AG04450 (cell line): ENCODE results near the gene KRT39. TPM values are rescaled to one million over a fixed set of nuclear protein-coding genes. Genes with fewer than 3 reads are reported as not detected.

Experiments
- CTCF ChIA-PET: fragments of 300-600, 350-600 bp; formaldehyde crosslinking; extraction: SDS; loops from one replicate; lab custom pipeline; 2022; ENCODE audit warnings: antibody characterized with exemption, inconsistent platforms; lab: Charles Lee
- POLR2A ChIA-PET: fragments of 350-600 bp; formaldehyde crosslinking; extraction: SDS; loops from one replicate; lab custom pipeline; 2021; ENCODE audit warnings: antibody characterized with exemption, inconsistent platforms; lab: Yijun Ruan, JAX
- DNase-seq: peaks from one replicate; pipeline ENCODE4 v3.0.0-alpha.2; 2011; ENCODE audit warnings: low read depth, low spot score
- H3K27ac ChIP-seq: one replicate; pipeline ENCODE4 v1.5.1; 2012; ENCODE audit warnings: low read depth, low read length, control low read depth
- H3K27me3 ChIP-seq: one replicate; pipeline ENCODE4 v1.6.0; 2012; ENCODE audit warnings: low read length; ENCODE audit not compliant: control insufficient read depth, insufficient read depth
- H3K4me3 ChIP-seq: 2 replicates; pipeline ENCODE4 v1.5.1; 2011; ENCODE audit warnings: mild to moderate bottlenecking, low read depth, low read length, control low read depth
- H3K9me3 ChIP-seq: 2 replicates; pipeline ENCODE4 v1.5.1; 2012; ENCODE audit warnings: low read length; ENCODE audit not compliant: control insufficient read depth, insufficient read depth
- CTCF ChIP-seq: IDR thresholded peaks from 2 replicates; pipeline ENCODE4 v1.5.1; 2011; ENCODE audit warnings: low read depth, low read length, control low read depth, inconsistent platforms
- polyA plus RNA-seq: library from polyadenylated mRNA; depleted of rRNA; stranded (reverse); fragments of >200 nt; gene quantifications from 2 replicates; pipeline ENCODE4 v1.2.3, GENCODE V29; 2011

Gene KRT39
- polyA plus RNA-seq, 1 experiment = 0.11 TPM

GRCh38 chr17:40935624-40936023 is 31.1 kb downstream of the KRT39 start:
- Histone ChIP-seq H3K9me3 (peaks cover 5% of the 10 kb centered on the region; the same call in 1 of the 2 replicates), H3K27me3 (no peaks in the 10 kb centered on the region), H3K27ac (no peak overlapping the region), H3K4me3 (no peak overlapping the region)
- no peak for DNase-seq
- CTCF ChIA-PET = no interaction called here
- POLR2A ChIA-PET = no interaction called here
- no peak for TF ChIP-seq CTCF

- Histone ChIP-seq H3K4me3 (no peak overlapping the region), H3K27me3 (no peaks in the 10 kb centered on the region), H3K9me3 (peaks cover 5% of the 10 kb centered on the region; the same call in 1 of the 2 replicates), H3K27ac (no peak overlapping the region)
- TF ChIP-seq CTCF = no peak
- ChIA-PET POLR2A (no interaction called here), CTCF (interaction anchor here (0.6 to 1.7 kb wide), 2 partner anchors 617 to 716 kb away, joined by 8 to 9 read pairs; no protein-coding TSS in a partner anchor)
- no peak for DNase-seq
Observed at GRCh38 chr17:40932608-40933007, 34.1 kb downstream of the KRT39 start.

GRCh38 chr17:40931311-40931710 is 35.4 kb downstream of the KRT39 start:
- CTCF ChIA-PET = no interaction called here
- no peaks in the 10 kb centered on the region for H3K27me3 ChIP-seq

GRCh38 chr17:40926341-40926740 is 40.4 kb downstream of the KRT39 start:
- ChIA-PET CTCF (no interaction called here), POLR2A (interaction anchor here (0.7 kb wide), 1 partner anchor 20 kb away, joined by 3 read pairs; no protein-coding TSS in a partner anchor)
- Histone ChIP-seq H3K27ac (no peak overlapping the region), H3K27me3 (no peaks in the 10 kb centered on the region), H3K9me3 (no peaks in the 10 kb centered on the region), H3K4me3 (no peak overlapping the region)
- no peak for DNase-seq
- TF ChIP-seq CTCF = no peak

More at GRCh38 chr17:40931311-40931710, 35.4 kb downstream of the KRT39 start:
- Histone ChIP-seq H3K4me3 (no peak overlapping the region), H3K9me3 (peaks cover 2% of the 10 kb centered on the region; the same call in 1 of the 2 replicates), H3K27ac (no peak overlapping the region)
- DNase-seq = no peak
- TF ChIP-seq CTCF = no peak
- POLR2A ChIA-PET = no interaction called here

GRCh38 chr17:40922239-40922638 is 44.5 kb downstream of the KRT39 start:
- Histone ChIP-seq H3K9me3 (no peaks in the 10 kb centered on the region), H3K4me3 (no peak overlapping the region), H3K27me3 (no peaks in the 10 kb centered on the region), H3K27ac (no peak overlapping the region)
- ChIA-PET POLR2A (no interaction called here), CTCF (interaction anchor here (3.6 kb wide), 1 partner anchor 400 kb away, joined by 10 read pairs; no protein-coding TSS in a partner anchor)
- TF ChIP-seq CTCF = no peak
- DNase-seq = peak; percentile 43
